Stimulated activated CD8-positive, alpha-beta memory T cell treated with anti-CD3 and anti-CD28 coated beads, Interleukin-12 subunit alpha, Interleukin-12 subunit beta, amount 100 ng/mL, for 1 hour (primary cell): ENCODE results near the gene KMT2D.

ENCODE experiments used
- DNase-seq: peaks from one replicate; pipeline ENCODE4 v3.0.0-alpha.2; 2020; ENCODE audit warnings: low read depth

KMT2D gene

GRCh38 chr12:49034286-49034622 is 26.3 kb downstream of the KMT2D start:
- no peak for DNase-seq

DNA sequence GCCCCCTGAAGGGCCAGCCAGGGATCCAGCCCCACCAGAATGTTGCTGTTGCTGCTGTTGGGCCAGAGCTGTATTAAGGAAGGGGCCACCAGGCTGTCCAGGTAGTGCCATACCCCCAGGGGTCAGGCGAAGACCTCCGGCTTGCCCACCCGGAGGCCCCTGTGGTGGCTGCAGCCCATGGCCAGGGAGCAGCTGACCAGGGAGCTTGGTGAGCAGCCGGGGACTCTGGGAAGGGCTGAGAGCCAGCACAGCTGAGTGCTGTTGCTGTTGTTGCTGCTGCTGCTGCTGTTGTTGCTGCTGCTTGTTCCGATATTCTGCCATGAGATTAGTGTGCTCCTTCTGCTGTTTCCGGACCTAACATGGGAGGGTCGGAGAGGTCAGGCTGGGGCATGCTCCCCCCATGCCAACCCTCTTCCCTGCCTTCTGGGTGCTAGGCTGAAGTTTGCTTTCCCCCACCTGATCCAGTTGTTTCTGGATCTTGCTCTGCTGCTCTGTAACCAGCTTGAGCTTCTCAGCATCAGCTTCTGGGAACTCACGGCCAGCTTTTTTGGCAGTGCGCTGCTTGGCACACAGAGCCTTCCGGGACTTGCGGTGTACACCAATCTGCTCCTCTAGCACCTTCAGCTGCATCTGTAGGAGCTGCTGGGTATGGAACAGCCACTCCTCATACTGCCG is 26.8 kb downstream of the KMT2D start:
- DNase-seq, result no peak

GRCh38 chr12:49032679-49033447 is 27.7 kb downstream of the KMT2D start:
- no peak for DNase-seq

DNA sequence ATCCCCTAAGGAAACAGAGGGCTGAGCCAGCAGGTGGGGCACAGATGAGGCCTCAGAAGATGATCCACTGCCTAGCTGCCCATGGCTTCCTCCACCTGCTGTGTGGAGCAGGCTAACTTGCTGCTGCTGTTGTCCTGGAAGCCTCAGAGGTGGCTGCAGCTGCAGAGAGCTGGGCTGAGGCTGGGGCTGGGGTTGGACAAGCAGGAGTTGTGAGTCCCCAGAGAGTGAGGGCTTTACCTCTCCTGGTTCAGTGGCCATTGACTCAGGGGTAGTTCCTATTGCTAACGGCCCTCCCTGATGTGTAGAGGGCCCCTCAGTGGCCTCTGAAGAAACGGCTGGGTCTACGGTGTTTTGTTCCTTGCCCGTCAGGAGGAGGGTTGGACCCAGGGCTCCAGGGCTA is 28.3 kb downstream of the KMT2D start:
- no peak for DNase-seq

- no peak for DNase-seq
Measured at GRCh38 chr12:49031573-49032161, 28.9 kb downstream of the KMT2D start.

GRCh38 chr12:49030714-49031572 is 29.7 kb downstream of the KMT2D start:
- no peak for DNase-seq

DNA sequence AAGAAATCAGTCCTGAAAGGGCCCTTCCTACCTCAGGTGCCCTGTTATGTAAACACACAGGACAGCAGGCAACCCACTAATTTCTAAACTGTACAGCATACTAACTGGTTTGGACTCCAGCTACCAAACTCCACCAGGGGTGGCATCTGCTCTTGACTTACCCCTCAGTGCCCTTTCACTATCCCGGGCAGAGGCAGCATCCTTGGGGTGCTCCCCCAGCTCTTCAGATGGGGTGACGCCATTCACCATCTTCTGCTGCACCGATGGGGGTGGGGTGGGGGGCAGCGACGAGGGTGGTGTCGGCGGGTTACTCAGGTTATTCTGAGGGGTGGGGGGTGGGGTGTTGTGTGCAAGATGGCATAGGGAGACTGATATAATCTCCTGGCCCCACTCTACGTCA is 30.5 kb downstream of the KMT2D start:
- no peak for DNase-seq

DNA sequence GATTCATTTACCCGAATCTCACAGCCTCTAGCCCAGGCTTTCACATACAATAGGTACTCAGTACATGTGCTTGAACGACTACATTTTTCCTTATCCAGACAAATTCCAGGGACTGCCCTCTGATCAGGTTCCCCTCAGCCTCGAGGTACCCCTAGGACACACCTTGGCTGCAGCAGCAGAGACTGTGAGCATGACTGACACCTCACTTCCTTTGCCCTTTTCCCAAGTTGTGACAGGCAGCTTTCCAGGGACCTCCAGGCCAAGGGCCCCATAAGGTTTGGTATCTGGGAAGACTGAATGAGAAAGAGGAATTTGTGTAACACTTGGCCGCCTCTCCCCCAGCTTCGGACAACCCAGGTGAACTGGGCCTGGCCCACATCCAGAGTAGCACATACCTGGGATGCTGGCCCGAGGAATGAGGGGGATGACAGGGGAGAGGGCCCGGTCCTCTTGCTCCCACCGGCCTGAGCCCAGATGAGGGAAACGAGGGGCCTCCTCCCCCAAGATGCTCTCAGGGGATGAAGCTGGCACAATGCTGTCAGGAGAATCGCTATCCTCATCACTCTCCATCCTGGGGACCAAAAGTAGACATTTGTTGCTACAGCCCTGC is 31.8 kb downstream of the KMT2D start:
- no peak for DNase-seq

- DNase-seq, result no peak
Measured at GRCh38 chr12:49027846-49028555, 32.6 kb downstream of the KMT2D start.

DNA sequence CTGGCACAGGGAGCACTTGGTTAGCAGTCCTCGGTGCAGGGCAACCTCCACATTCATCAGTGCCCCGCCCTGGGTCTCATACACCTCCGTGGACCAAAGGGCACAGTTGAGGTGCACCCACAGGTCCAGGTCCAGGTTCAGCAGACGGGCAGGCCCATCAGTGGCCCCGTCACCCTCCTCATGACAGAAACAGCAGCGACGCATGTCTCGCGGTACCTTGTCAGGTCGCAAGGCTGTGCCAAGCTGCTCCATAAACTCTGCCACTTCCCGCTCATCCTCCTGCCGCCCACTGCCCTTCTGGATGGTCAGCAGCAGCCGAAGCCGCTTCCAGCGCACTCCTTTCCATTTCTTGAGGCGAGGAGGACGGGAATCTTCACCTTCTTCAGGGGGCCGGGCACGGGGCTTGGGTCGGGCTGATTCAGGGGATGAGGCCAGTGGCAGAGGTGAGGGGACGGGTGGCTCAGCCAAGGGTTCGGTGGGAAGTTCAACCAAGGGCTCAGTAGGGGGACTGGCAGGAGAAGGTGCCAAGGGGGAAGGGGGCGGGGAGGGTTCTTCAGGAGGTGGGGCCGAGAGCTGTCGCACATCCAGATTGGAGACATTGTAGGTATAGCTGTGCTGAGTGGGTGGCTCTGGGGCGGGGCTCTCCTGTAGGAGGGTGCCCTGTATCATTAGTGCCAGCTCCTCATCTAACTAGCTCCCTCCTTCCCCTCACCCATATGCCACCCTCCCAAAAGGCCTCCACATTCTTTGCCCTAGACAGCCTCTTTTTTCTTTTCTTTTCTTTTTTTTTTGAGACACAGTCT is 33.7 kb downstream of the KMT2D start:
- DNase-seq, result no peak

- no peak for DNase-seq
Measured at GRCh38 chr12:49026101-49026500, 34.5 kb downstream of the KMT2D start.

GRCh38 chr12:49025463-49025862 is 35.1 kb downstream of the KMT2D start:
- no peak for DNase-seq

GRCh38 chr12:49024543-49024942 is 36.1 kb downstream of the KMT2D start:
- no peak for DNase-seq

GRCh38 chr12:49023812-49024211 is 36.8 kb downstream of the KMT2D start:
- DNase-seq, result no peak

- DNase-seq, result no peak
Measured at GRCh38 chr12:49022558-49023178, 37.9 kb downstream of the KMT2D start.

- no peak for DNase-seq
Measured at GRCh38 chr12:49021292-49021915, 39.2 kb downstream of the KMT2D start.

DNA sequence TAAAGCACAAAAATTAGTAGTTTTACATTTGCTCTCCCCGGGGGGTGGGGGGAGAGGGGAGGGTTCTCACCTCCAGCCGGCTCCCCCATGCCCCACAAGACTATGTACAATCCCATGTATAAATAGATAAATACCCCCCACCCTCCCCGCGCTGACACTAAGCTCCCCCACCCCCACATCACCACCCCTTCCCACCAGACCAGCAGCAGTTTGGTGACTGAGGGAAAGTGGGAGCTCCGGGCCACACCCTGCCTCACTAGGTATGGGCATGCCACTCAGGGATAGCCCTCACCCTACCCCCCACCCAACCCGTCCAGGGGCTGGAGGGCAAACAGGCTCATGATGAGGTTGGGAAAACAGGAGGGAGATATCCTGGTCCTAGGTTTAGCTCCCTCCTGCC is 40.2 kb downstream of the KMT2D start:
- no peak for DNase-seq

GRCh38 chr12:49019443-49020324 is 40.9 kb downstream of the KMT2D start:
- no peak for DNase-seq

DNA sequence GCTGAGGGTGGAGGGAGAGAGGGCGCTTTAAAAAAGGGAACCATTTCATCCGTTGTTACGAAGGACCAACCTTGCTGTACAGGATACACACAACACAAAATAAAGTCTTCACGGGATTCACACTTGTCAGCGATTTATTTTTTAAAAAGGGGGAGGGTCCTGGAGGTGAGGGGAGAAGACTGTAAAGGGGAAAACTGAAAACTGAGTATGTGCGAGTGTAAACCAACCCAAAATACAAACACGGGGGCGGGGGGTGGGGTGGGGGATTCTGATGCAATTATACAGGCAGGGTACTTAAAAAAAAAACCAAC is 41.5 kb downstream of the KMT2D start:
- DNase-seq, result no peak
